Epidermal melanocyte (primary cell): Measurements from ENCODE around the gene MVB12B.

Experiments
- DNase-seq: peaks from one replicate; pipeline ENCODE4 v3.0.0; 2011; ENCODE audit warnings: low spot score; ENCODE audit not compliant: insufficient read length

The MVB12B gene

DNA sequence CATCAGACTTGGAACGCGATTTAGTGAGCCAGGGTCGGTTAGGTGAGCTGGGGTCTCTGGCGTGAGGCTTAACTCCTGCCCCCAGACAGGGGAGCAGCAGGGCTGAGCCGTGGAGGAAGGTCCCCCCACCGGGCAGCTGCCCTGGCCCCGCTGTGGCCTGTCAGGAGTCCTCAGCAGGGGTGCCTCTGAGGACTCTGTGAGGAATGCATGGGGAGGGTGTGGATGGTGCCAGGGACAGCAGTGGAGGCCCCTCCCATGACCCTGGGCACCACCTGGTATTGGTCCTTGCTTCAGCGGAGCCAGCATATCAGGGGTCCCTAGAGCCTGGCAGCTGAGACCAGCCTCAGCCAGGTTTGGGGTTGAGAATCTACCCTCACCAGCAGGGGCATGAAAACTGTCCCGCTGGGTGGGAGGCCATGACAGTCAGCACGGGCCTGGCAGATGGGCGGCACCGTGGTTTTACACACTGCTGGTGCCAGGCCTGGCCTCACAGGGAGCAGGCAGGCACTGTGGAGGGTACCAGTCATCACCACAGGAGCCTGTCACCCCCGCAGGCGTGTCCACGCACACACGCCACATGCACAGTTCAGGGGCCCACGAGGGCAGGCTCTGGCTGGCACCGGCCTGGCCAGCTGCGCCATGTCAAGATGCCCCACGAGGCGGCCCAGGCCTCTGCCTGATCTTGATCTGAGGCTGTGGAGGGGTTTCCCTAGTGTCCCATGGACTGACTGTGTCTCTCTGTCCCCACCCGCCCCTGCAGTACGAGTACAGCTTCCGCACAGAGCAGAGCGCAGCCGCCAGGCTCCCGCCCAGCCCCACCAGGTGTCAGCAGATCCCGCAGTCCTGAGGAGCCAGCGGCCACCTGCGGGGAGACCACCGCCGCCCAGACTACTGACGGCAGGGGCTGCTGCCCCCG lies 176.0 kb downstream of the MVB12B start:
- DNase-seq, result no peak

DNA sequence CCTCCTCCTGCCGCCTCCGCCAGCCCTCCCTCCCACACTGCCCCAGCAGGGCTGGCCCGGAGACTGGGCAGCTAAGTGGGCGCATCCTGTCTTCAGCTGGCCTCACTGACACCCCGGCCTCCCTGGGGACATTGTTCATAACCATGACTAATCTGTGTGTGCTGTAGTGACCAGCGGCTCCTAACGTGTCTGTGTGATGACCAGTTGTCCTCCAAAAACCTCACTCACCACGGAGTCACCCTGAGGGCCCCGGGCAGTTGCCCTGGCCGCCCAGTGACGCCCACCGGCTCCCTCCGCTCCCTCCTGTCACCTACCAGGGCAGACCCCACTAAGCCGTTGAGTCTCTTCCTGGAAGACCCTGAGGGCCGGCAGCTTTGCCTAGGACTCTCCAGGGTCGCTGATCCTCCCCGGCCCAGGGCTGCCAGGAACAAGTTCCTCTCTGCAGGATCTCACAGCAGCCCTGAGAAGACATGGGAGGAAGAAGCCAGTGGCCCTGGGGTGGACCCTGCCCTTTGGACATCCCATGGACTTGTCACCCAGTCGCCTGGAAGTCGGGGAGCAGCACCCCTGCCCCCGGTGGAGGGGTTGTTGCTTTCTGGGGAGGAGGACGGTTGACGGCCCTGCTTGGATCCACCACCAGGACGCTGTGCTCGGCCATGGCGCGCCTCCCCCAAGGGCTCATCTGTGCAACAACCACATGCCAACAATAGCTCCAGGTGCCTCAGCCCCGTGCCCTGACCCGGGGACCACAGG lies 176.9 kb downstream of the MVB12B start:
- no peak for DNase-seq

DNA sequence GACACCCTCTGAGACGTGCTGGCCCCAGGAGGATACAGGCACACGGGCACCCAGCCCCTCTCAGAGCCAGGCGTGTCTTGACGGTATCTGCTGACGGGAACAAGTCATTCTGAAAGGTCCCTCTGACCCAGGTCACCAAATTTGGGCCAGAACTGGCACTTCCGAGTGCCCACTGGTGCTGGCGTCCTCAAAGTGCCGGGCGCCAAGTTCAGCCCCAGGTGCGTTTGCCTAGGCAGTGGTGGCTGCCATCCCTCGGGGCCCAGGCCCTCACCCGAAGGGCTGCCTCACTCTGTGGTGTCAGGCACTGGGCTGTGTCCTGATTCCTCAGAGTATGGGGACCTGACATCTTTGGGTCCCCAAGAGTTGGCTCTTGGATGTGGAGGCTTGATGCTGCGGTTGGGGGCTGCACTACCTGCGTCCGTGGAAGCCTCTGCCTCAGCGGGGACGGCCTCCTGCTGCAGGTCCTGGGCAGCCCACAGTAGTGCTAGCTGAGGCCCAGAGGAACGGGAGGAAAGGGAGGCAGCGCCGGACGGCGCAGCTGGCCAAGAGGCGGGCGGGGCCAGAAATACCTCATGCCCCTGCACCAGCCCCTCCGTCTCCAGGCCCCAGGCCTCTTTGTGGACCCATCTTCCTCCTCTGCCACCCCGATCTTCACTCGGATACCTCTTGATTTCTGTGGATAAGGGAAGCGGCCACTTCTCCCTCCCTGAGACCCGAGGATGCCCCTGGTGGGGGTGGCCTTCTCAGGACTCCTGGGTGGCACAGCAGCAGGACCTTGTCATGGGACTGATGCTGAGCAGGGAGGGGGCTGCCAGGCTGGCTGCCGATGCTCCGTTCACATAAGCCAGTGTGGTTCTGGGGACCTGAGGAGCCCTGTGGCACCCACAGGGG lies 177.7 kb downstream of the MVB12B start:
- DNase-seq, result no peak

DNA sequence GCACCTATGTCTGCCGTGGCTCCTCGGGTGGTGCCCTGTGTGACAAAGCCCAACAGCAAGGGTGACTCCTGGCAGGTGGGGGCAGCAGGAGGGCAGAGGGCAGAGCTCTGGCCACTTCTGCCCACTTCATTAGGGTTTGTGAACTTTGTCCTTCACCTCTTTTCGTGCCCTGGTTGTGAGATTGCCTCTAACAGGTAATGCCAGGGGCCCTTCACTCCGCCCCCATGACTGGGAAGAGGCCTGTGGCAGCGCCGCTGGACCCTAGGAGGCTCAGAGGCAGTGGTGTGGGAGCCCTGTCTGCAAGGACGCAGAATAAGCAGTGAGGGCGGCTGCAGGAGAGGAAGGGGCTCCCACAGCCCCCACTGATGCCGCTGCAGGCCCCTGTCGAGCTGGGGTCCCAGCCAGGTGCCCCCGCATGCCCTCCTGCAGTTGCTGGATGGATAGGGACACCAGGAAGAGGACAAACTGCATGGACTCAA lies 178.4 kb downstream of the MVB12B start:
- no peak for DNase-seq

DNA sequence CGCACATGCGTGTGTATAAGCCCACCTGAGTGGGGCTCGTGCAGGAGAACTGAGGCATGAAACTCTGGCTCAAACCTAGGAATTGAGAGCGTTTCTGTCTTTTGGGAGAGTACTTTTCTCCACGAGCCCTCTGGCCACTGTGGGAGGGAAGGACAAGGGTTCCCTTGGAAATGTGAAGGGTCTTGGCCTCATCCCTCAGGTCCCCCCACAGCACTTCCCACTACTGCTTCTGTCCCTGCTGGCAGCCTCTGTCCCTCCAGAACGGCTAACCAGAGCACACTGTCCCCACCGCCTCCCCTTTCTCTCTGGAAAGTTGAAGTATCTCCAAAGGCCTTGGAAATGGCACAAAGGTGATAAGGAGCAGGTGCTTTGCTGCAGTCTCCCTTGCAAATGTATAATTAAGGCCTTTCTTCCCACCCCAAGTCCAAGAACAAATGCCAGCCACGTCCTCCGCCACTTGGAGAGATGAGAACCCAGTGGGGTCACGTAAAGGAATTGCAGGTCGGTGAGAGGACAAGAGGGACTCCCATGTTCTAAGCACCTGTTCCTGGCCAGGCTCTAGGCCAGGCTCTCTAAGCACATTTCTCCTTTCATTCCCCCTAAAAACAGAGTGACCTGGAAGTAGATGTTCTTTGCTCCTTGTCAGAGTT lies 179.2 kb downstream of the MVB12B start:
- DNase-seq, result no peak

DNA sequence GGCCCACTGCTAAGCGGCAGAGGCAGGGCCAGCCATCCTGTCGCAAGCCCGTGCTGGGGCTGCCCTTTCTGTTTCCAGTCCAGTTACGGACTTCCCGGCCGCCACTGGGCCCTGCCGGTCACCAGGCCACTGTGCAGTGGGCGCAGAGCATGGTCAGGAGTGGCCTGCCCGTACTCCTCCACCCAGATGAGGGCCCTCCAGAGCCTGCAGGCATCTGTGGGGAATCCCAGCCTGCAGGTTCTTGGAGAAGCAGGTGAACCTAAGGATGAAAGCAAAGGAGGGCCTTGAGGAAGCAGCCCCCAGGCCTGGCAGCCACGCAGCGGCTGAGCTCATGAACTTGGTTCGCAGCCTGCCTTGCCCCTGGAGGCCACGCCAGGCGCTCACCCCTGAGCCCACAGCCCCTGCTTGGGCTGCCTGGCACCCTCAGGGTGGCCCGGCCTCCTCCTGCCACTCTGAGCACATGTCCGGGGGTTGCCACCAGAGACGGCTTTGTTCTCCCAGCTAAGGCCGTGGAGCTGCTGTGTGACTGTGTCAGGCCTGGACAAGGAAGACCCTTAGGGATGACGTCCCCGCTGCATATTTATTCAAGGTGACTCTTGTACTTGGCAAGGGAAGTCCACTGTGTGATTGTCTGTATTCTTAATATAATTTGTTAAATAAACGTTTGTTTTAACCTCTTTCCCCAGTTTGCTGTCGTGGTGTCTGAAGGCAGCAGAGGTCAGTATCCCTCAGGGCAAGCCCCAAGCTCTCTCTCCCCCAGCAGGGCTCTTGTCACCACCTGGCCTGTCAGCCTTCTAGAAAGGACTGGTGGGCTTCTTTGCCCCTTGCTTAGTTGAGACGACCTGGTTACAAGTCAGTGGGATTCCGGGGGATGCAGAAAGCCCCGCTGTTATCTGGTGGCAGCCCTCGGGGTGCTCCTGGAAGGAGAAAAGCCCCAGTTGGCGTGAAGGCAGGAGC lies 180.0 kb downstream of the MVB12B start:
- no peak for DNase-seq

DNA sequence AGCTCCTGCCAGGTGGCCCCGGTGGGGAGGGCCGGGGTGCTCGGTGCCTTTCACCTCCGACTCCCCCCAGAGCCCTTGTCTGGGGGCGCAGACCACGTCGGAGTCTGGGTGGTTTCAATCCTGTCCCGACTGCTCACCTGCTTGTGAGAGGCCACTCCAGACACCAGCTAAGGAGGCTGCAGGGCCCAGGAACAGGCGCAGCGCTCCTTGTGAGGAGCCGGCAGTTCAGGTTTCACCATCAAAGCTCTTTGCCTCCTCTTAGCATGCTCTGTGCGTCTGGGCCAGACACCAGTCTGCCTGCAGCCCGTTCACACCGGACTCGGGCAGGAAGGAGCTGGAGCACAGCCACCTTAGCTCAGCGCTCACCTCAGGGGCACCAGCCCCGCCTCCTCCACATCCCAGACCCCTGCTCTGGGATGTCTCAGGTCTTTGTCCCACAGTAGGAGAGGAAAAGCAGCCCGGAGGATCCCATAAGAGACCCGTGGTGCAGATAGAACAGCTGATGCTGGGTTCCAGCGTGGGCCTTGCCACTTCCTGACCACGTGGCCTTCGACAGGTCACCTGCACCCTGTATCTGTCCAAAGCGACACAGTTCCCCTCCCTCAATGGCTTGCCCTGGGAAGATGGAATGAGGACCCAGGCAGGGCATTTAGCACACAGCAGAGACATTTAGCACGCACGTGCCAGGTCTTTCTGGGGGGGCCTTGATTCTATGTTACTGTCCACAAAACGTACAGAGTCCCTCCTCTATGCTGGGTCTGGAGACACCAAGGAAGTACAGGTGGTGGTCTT lies 180.9 kb downstream of the MVB12B start:
- DNase-seq, result no peak

DNA sequence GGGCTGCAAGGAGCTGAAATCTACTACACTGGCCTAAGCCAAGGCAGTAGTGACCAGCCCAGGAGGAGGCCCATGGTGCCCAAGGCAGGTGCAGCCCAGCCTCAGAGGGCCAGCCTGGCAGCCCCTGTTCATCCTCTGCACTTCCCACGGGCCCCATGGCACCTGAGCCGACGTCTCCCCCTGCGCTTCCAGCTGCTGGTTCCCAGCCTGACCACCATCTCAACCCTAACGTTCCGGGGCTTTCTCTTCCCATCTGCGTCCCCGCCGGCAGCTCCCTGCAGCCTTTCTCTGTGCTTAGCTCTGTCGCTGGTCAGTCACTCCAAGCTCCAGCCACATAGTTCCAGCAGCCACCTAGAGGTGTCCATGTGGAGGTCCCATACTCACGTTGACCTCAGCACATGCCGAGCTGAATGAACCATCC lies 181.6 kb downstream of the MVB12B start:
- DNase-seq, result no peak

DNA sequence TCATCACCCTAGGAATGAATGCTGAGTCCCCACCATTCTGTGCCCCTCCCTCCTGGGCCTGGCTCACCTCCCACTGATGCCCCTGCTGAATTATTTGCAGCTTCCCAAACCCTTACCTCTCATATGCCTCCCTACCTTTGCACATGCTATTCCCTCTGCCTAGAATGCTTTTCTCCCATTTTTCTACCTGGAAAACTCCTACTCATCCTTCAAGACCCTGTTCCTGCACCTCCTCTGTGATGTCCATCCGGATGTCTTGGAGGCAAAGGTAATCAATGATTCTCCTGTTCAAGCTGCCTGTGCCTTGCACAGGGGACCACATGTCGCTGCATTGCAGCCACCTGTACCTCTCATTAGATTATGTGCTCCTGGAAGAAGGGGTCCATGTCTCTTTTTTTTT lies 182.3 kb downstream of the MVB12B start:
- DNase-seq, result no peak

DNA sequence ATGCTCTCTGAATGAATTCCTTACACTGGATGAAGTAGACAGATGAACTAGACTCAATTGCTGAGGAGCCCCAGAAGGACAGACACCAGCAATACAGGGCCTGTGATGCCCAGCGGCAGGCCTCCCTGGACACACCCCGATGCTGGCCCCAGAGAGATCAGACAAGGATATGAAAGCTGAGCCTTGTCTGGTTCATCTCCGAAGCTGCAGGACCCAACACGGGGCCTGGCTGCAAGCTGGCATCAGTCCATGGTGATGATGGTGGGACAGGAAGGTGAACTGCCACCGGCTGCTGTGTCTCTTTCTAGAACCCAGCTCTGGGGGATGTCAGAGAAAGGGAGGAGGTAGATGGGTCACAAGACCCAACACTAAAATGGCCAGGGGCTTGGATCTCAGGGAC lies 183.1 kb downstream of the MVB12B start:
- no peak for DNase-seq

DNA sequence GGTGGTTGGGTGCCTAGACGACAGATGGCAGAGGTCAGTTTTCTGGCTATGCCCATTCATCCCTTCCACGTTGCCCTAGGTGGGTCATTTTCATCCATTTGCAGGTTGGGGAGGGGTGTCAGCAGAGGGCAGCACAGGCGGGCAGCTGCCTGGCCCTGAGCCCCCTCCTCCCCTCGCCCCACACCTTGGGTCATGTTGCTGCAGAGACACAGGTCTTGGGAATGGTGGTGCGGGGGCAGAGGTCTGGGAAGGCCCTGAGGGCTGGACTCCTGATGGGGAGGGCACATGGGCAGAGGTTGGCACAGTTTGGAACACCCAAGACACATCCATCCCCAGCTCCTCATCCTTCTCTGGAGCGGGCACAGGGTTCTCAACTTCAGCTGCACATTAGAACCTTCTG lies 183.9 kb downstream of the MVB12B start:
- no peak for DNase-seq

DNA sequence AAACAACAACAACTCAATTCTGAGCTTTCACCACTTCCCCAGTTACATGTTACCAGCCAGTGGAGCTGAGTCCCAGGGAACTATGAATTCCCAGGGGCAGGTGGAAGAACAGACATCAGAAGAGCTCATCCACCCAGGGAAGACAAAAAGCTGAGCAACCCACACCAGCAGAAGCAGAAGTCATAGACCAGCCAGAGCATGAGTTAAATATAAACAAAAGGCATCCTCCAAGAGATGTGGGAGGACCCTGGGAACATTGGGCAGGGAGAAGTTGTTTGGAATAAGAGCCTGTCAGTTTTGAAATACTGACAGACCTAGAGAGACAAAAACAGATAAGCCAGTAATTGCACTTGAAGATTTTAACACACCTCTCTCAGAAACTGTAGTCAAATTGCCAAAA lies 184.8 kb downstream of the MVB12B start:
- DNase-seq, result no peak

DNA sequence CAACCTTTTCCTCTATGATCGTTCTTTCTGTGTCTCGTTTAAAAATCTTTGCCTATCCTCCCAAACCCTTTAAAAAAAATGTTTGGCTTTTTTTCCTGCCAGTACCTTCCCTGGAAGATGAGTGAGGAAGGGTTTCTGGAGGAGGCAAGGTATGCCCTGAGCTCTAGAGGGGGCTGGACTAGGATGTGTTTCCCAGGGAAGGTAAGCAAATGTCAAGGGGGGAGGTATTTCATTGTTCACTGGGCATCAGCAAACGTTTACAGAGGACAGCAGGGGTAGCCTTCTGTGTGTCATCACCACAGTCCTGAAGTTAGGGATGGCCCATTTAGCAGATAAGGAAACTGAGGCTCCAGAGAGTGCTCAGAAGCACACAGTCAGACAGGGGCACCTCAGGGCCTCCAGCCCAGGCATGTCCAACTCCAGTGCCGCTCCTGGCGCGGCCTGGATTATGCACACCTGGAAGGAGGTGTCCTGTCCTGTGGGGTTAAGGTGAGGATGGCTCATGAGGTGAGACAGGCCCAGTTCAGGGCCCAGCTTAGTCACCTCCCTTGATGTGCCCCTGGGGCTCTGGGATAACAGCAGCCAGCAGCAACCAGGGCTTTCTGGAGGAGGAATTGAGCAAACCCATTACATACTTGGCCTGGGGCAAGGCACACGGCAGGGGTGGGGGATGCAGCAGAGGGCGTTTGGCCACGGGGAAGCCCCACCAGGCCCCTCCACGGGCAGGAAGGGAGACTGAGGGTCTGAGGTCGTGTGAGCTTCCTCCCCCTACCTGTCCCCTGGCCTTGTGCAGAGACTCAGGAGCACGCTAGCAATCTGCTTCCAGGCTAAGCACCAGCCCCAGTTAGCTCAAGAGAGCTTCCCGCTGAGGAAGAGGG lies 186.8 kb downstream of the MVB12B start:
- DNase-seq, result no peak

DNA sequence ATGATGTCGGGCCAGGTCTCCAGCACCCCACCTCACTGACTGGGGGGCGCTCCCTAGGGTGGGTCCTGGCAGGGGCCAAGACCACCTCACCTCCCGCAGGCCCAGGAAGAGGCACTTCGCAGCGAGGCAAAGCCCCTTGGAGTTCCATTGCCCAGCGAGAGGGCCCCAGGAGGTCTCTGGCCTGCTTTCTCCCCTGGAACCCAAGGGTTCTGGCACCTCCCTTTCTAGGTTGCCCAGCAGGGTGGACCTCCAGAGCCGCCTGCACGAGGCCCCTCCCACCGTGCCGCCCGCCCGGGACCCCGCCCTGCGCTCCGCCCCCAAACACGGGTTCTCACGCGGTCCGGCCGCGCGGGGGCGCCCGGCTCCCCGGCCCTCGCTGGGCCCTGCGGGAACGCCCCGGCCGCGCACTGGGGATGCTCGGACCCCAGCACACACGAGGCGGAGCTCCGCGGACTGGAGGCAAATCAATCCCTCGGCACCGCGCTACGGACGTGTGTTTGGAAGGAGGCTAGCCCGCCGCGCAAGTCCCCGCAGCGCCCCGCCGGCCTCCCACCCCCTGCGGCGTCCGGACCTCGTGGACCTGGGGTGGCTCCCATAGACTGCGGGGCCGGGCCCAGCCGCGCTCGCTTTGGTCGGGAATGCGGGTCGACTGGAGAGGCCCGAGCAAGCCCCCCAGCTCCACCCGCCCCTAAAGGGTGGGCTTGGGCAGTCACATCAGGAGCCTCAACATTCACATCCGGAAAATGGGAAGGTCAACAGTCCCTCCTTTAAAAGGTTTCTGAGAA lies 187.6 kb downstream of the MVB12B start:
- peak; percentile 64 for DNase-seq

DNA sequence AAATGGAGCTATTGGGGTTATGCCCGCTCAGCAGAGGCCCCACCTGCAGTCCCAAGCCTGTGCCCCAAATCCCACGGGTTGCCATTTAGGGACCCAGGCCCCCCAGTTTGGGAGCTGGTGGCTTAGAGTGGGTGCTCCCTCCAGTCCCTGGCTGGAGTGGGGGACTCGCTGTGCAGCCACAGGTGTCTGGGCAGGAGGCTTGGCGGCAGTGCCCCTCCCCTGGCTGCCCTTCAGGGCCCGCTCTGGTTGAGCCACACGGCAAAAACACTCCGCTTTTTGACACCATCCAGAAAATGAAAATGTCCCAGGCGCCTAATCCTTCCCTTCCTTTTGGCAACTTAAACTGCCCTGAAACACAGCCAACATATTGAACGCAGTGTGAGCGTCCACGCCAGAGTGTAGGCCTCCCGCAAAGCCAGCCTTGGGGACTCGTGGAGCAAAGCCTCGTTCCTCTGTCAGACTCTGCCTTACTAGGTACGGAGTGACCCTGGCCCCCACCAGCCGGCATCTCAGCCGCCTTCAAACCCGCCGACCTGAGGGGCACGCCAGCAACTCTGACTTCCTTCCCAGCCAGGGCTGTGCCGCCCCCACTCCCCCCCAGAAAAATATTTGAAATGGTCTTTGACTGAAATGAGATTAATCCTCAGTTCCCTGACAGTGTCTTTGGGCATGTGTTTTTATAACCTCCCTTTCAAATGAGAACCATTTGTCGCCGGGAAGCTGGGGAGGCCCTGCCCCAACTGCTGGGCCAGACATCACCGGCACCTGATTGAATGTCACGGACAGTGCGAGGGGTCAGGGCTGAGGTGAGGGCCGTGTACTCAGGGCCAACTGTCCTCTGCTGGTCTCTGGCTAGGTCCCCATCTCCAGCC lies 188.6 kb downstream of the MVB12B start:
- no peak for DNase-seq

DNA sequence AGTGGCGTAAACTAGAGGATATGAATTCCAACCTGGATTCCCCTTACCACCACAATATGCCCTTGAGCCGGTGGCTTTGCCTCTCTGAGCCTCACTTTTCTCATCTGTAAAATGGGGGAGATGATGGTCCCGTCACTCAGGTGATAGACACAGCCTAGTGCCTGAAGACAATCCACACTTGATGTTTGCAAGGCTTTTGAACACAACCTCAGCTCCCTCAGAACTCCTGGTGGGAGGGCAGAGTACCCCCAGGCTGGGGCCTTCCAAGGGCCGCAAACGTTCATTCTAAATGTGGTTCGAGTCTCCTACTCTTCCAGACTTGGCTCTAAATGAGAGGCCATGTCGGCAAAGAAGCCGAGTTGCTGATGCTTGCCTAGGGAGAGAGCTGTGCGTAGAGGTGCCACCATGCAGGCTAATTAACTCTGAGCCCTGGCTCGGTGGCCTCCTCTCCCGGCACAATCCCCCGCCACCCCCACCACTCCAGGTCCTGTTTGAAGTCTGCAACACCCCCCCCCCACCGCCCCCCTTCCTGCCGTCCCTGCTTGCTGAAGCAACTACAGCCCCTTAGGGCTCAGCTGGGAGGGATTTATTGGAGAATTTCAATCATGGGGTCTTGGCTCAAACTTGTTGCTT lies 189.4 kb downstream of the MVB12B start:
- no peak for DNase-seq
